ENCODE data around the gene MICOS13.
"Not testable (repeated sequence)": the region's sequence is repeated elsewhere in the genome, so short reads cannot be mapped to it uniquely, and the experiment has no call there.

MICOS13 gene

DNA sequence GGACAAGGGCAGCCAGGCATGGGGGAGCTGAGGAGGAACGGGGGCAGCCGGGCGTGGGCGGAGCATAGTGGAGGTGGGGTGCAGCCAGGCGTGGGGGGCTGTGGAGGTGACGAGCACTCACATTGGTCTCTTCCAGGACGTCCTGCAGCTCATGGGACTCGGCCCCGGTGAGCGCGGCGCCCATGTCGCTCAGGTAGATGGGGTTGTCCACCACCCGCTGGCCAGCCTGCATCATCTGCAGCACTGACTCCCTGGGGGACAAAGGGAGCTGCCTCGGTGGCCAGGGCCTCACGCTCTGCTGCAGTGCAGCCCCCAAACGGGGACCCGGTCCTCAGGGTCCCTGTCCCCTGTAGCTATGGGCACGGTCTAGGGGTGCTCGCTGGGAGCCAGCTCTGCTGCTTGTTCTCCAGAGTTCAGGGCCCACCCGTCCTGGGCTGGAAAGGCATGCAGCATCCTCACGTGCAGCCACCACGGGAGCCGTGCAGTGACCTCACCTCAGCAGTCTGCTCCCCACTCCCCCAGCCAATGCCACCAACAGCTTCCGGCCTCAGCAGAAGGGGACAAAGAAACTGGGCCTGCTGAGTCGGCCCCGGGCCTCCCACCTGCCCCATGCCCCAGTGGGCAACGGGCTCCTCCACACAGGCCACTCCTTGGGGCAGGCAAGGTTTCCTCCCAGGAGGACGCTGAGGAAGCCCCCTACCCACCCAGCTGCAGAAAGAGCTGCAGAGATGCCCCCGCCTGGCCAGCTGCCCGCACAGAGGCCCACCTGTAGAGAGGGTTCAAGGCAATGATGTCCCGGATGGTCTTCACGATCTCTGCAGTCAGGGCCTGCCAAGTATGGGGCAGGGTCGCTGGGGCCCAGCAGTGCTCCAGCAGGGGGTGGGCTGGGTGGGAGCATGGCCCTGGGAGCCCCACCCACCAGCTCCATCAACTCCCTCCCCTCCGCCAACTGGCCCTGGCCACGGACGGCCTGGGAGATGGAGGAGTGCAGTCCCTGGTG is 27.6 kb upstream of the MICOS13 start:
- H3K4me3 ChIP-seq (ENCODE audit: control insufficient read depth, low read depth, low read length), result no peak overlapping the region
- TF ChIP-seq, protein P1, sequence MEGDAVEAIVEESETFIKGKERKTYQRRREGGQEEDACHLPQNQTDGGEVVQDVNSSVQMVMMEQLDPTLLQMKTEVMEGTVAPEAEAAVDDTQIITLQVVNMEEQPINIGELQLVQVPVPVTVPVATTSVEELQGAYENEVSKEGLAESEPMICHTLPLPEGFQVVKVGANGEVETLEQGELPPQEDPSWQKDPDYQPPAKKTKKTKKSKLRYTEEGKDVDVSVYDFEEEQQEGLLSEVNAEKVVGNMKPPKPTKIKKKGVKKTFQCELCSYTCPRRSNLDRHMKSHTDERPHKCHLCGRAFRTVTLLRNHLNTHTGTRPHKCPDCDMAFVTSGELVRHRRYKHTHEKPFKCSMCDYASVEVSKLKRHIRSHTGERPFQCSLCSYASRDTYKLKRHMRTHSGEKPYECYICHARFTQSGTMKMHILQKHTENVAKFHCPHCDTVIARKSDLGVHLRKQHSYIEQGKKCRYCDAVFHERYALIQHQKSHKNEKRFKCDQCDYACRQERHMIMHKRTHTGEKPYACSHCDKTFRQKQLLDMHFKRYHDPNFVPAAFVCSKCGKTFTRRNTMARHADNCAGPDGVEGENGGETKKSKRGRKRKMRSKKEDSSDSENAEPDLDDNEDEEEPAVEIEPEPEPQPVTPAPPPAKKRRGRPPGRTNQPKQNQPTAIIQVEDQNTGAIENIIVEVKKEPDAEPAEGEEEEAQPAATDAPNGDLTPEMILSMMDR (conservative IDR thresholded peaks at IDR 0.05; ENCODE audit: control insufficient read depth, insufficient read depth, low read depth, low read length), result no peak
- no peak for DNase-seq (ENCODE audit: low read depth)

GRCh38 chr19:5706876-5707573 is 26.7 kb upstream of the MICOS13 start:
- TF ChIP-seq, protein P1 (conservative IDR thresholded peaks at IDR 0.05; ENCODE audit: control insufficient read depth, insufficient read depth, low read depth, low read length), result no peak
- no peak for DNase-seq (ENCODE audit: low read depth)
- no peak overlapping the region for H3K4me3 ChIP-seq (ENCODE audit: control insufficient read depth, low read depth, low read length)

GRCh38 chr19:5705552-5705951 is 25.2 kb upstream of the MICOS13 start:
- no peak overlapping the region for H3K4me3 ChIP-seq (ENCODE audit: control insufficient read depth, low read depth, low read length)
- DNase-seq (ENCODE audit: low read depth), result no peak
- TF ChIP-seq, protein P1 (conservative IDR thresholded peaks at IDR 0.05; ENCODE audit: control insufficient read depth, insufficient read depth, low read depth, low read length), result no peak

DNA sequence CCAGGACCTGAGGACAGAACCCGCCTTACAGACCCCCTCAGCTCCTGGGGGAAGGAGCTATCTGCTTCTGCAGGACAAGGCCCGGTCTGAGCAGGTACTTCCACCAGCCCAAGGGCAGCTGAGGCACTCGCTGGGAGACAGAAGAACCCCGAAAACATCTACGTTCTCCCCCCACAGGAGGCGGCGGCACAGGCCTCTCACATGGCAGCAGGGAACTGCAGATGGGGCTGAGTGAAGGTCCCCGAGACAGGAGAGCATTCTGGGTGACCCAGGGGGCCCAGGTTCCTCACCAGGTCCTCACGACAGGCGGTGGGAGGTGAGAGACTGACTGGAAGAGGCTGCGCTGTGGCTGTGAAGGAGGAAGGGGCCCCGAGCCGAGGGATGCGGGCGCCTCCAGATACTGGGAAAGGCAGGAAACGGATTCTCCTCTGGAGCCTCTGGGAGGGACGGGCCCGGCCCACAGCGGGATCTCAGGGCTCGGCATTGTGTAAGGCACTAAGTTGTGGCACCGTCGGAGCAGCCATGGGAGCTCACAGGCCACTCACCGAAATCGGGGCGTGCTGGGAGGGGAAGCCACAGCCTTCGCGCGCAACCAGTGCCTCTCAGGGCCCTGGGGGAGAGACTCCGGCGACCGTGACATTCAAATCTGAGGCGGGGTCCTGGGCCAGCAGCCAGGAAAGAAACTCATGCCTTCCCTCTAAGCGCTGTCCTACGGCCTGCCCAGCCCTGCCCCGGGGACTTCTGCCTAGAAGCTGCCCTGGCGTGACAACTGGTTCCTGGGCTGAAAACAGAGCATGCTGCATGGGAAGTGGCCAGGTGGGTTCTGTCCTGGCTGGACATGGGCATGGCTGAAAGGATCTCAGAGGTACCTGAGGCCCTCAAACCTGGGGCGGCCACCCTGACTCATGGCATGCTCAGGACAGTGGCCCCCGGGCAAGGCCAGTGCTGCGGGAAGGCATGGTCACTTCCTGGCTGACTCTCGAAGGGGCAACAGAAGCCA is 23.8 kb upstream of the MICOS13 start:
- H3K4me3 ChIP-seq (ENCODE audit: control insufficient read depth, low read depth, low read length), result no peak overlapping the region
- no peak for DNase-seq (ENCODE audit: low read depth)
- TF ChIP-seq, protein P1 (conservative IDR thresholded peaks at IDR 0.05; ENCODE audit: control insufficient read depth, insufficient read depth, low read depth, low read length), result no peak

GRCh38 chr19:5702053-5702410 is 21.7 kb upstream of the MICOS13 start:
- not testable (repeated sequence) for H3K4me3 ChIP-seq (ENCODE audit: control insufficient read depth, low read depth, low read length); DNase-seq (ENCODE audit: low read depth)

DNA sequence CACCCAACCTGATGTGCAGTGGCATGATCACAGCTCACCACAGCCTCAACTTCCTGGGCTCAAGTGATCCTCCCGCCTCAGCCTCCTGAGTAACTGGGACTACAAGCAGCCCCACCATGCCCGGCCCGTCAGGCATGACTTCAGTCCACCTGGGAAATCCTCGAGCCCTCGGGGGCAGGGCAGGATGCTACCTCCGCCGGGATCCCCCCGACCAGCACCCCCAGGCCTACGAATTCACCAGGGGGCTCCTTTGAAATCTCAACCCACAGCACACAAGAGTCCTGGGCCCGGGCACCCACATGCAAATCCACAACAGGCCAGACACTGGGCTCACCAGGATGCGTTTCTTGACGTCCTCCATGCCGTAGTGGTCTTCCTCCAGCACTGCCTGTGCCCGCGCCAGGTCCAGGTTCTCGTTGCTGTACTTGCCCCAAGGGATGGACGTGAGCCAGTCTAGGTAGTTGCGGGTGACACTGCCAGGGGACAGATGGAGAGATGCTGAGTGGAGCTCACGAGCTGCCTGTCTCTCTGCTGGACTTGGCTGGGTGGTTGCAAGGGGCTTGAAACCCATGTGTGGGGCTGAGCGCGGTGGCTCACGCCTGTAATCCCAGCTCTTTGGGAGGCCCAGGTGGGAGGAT is 20.3 kb upstream of the MICOS13 start:
- H3K4me3 ChIP-seq (ENCODE audit: control insufficient read depth, low read depth, low read length), result no peak overlapping the region
- DNase-seq (ENCODE audit: low read depth), result no peak
- TF ChIP-seq, protein P1 (conservative IDR thresholded peaks at IDR 0.05; ENCODE audit: control insufficient read depth, insufficient read depth, low read depth, low read length), result no peak

Data from fibroblast of mammary gland (primary cell).